Fibroblast of the aortic adventitia (primary cell): ENCODE data around the gene IGF2. TPM values are rescaled to one million over a fixed set of nuclear protein-coding genes. Genes with fewer than 3 reads are reported as not detected.

Experiments used
- DNase-seq: peaks from one replicate; pipeline ENCODE4 v3.0.0-alpha.2; 2010; ENCODE audit warnings: low read depth
- H3K4me3 ChIP-seq: 2 replicates; pipeline ENCODE4 v1.5.1; 2011; ENCODE audit warnings: low read depth, mild to moderate bottlenecking, control low read depth, low read length, moderate library complexity
- total RNA-seq: library from RNA; depleted of rRNA; stranded (reverse); fragments of >200 nt; gene quantifications from 2 replicates; pipeline ENCODE4 v1.2.3, GENCODE V29; 2012; ENCODE audit warnings: low replicate concordance
- TF ChIP-seq, protein P1 (sequence below): IDR thresholded peaks from 2 replicates; pipeline ENCODE4 v1.5.1; 2011; ENCODE audit warnings: mild to moderate bottlenecking, low read length, control low read depth, inconsistent platforms; ENCODE audit not compliant: insufficient read depth

IGF2 gene
- total RNA-seq, 1 donor: 3.3 TPM

DNA sequence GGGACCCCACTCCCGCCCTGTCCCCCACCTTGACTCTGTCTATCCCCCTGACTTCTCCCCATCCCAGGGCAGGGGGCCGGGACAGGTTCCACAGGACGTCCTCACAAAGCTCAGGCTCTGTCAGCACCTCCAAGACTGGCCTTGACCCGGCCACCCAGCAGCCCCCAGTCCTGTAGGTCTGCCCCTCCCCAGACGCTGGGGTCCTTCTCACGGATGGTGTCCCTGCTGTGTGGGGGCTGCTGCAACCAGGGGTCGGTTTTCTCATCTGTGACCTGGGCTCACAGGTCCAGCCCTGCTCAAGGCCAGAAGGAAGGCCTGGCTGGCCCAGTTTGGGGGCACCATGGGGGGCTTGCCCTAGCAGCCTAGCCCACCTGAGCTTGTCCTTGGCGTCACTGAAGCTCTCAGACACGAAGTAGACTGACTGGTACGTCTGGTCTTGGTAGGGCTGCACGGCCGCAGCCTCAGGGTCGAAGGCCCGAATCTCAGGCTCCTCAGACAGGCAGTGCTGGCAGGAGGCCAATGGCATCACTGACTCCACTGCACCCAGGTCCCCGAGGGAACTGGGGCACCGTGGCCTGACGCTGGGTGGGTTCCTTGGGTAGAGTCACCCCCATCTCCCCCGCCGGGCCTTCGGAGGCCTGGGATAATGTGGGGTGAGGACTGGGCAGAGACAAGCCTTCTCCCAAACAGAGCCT lies 25.8 kb upstream of the IGF2 start:
- no peak overlapping the region for H3K4me3 ChIP-seq
- TF ChIP-seq, protein P1, sequence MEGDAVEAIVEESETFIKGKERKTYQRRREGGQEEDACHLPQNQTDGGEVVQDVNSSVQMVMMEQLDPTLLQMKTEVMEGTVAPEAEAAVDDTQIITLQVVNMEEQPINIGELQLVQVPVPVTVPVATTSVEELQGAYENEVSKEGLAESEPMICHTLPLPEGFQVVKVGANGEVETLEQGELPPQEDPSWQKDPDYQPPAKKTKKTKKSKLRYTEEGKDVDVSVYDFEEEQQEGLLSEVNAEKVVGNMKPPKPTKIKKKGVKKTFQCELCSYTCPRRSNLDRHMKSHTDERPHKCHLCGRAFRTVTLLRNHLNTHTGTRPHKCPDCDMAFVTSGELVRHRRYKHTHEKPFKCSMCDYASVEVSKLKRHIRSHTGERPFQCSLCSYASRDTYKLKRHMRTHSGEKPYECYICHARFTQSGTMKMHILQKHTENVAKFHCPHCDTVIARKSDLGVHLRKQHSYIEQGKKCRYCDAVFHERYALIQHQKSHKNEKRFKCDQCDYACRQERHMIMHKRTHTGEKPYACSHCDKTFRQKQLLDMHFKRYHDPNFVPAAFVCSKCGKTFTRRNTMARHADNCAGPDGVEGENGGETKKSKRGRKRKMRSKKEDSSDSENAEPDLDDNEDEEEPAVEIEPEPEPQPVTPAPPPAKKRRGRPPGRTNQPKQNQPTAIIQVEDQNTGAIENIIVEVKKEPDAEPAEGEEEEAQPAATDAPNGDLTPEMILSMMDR: no peak
- no peak for DNase-seq

DNA sequence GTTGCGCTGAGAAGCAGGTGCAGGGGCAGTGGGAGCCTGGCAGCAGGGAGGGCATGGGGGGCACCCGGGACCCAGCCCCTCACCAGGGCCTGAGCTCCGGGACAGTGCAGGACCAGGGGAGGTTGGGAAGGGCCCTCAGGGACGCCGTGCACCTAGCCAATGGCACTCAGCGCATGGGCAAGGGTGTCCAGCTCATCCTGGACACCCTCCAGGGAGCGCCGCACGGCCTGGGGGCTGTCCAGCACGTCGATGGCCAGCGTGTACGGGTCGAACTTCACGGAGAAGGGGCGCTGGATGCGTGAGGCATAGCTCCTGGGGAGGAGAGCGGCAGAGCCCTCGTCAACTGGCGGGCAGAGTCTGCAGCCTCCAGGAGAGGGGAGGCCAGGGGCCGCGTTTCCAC lies 24.9 kb upstream of the IGF2 start:
- DNase-seq: no peak
- no peak overlapping the region for H3K4me3 ChIP-seq
- TF ChIP-seq, protein P1: no peak

DNA sequence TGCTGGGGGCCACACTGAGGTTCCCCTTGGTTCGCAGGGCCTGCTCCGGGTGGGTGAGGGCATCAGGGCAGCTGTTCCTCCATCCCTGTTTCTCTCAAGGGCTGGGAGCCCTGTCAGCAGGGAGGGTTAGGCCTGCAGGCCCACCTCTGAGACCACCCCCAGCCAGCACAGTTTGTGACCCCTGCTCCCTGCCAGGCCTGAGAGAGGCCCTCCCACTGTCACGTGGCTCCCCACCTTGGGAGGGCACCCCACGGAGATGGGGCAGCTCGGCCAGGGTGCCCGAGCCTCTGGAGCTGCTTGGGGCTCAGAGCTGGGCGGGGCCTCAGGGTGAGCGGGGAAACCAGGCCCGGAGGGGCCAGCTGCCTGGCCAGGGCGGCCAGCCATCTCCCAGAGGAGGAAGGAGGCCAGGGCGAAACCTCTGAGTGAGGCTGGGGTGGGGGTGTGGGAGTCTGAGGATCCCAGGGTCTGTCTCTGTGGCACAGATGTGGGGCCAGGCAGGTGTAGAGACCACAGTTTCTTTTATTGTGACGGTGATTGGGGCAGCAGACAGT lies 24.3 kb upstream of the IGF2 start:
- no peak for DNase-seq
- H3K4me3 ChIP-seq: no peak overlapping the region
- TF ChIP-seq, protein P1: no peak

DNA sequence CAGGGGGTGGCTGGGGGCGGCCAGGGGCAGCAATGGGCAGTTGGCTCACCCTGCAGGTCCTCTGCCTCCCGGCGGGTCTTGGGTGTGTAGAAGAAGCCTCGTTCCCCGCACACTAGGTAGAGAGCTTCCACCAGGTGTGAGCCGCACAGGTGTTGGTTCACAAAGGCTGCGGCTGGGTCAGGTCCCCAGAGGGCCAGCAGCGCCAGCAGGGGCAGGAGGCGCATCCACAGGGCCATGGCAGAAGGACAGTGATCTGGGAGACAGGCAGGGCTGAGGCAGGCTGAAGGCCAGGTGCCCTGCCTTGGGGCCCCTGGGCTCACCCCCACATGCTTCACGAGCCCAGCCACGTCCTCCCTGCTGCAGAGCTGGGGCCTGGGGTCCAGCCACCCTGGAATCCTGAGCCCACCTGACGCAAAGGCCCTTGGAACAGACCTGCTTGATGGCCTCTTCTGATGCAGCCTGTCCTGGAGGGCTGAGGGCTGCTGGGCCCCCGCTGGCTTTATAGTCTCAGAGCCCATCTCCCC lies 21.6 kb upstream of the IGF2 start, which contains the start of gene INS:
TSS of gene INS (minus strand) at position 474 of the 524 bp plus-strand sequence. CDS start at position 236, 238 bp downstream.
- TF ChIP-seq, protein P1: no peak

DNA sequence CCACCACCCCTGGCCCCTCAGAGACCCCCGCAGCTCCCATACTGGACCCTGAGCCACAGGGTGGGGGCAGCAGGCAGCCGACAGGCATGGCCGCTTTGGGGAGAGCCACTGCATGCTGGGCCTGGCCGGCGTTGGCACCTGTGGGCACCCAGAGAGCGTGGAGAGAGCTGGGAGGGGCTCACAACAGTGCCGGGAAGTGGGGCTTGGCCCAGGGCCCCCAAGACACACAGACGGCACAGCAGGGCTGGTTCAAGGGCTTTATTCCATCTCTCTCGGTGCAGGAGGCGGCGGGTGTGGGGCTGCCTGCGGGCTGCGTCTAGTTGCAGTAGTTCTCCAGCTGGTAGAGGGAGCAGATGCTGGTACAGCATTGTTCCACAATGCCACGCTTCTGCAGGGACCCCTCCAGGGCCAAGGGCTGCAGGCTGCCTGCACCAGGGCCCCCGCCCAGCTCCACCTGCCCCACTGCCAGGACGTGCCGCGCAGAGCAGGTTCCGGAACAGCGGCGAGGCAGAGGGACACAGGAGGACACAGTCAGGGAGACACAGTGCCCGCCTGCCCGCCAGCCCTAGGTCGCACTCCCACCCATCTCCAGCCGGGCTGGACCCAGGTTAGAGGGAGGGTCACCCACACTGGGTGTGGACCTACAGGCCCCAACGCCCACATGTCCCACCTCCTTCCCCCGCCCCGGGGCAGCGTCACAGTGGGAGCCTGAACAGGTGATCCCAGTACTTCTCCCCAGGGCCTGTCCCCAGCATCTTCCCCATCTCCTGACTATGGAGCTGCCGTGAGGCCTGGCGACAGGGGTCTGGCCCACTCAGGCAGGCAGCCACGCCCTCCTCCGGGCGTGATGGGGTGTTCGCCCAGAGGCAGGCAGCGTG lies 20.6 kb upstream of the IGF2 start:
- TF ChIP-seq, protein P1: no peak
- no peak for DNase-seq
- H3K4me3 ChIP-seq: no peak overlapping the region

More for the DNA sequence above, 21.6 kb upstream of the IGF2 start, which contains the start of gene INS:
- no peak within 1 kb of the TSS for H3K4me3 ChIP-seq
- DNase-seq: no peak

DNA sequence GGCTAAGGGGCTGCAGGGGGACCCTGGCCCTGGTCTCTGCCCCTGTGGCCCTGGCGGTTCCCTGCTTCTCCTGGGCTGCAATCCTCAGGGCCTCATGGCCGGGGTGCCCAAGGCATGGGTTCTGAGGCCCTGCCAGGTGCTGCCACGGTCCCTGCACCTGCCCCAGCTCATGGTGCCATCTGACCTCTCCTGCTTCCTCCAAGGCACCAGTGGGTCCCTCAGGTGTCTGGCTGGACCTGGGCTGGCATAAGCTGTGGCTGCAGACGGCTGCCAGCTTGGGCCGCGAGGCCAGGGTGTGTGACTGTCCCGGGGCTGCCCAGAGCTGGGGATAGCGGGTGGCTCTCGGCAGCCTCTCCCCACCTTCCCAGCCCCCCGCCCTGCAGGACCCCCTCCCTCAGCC lies 19.8 kb upstream of the IGF2 start:
- TF ChIP-seq, protein P1: no peak
- no peak for DNase-seq
- H3K4me3 ChIP-seq: no peak overlapping the region
